Neural crest cell (in vitro differentiated cells): Measurements from ENCODE around the gene IL17RB. TPM values are rescaled to one million over a fixed set of nuclear protein-coding genes. Genes with fewer than 3 reads are reported as not detected.
A peak's percentile ranks its signal among the peaks of the same experiment; 100 is the strongest.

Experiments used
- DNase-seq: peaks from one replicate; pipeline ENCODE4 v3.0.0; 2021; ENCODE audit warnings: low read depth, mixed read lengths, low spot score
- H3K27ac Mint-ChIP-seq: one replicate; pipeline ENCODE4 v1.8.0; 2021; ENCODE audit warnings: mild to moderate bottlenecking, mixed read lengths; ENCODE audit not compliant: unreplicated experiment
- H3K27me3 Mint-ChIP-seq: 2 replicates; pipeline ENCODE4 v1.8.0; 2021; ENCODE audit warnings: low read depth, mild to moderate bottlenecking, mixed read lengths
- H3K36me3 Mint-ChIP-seq: 2 replicates; pipeline ENCODE4 v1.8.0; 2021; ENCODE audit warnings: low read depth, mild to moderate bottlenecking, mixed read lengths
- H3K4me1 Mint-ChIP-seq: 2 replicates; pipeline ENCODE4 v1.8.0; 2021; ENCODE audit warnings: mixed read lengths
- H3K4me3 Mint-ChIP-seq: one replicate; pipeline ENCODE4 v1.8.0; 2021; ENCODE audit warnings: mild to moderate bottlenecking, mixed read lengths
- H3K9me3 Mint-ChIP-seq: 2 replicates; pipeline ENCODE4 v1.8.0; 2021; ENCODE audit warnings: mixed read lengths
- CTCF ChIP-seq: fragments of 200-600 bp; sonication (generic); conservative IDR thresholded peaks from 2 replicates; pipeline ENCODE4 v1.5.0; 2021; ENCODE audit warnings: antibody characterized with exemption, mild to moderate bottlenecking
- long read RNA-seq: library from polyadenylated mRNA; unstranded; transcript quantifications from one replicate; pipeline ENCODE4 v2.0.0, GENCODE V29; 2020
- total RNA-seq: library from RNA; stranded (reverse); gene quantifications from 2 replicates; pipeline ENCODE4 v1.2.1, GENCODE V29; 2021

IL17RB gene
- 2.4 and 3.1 TPM in 2 replicates for total RNA-seq
- long read RNA-seq, partial matches to known transcripts = 0 of 12 reads
- long read RNA-seq, other reads (novel, unspliced or antisense) = 11 of 12 reads

GRCh38 chr3:53846134-53846850 lies at the start of gene IL17RB, which contains the start of gene CHDH:
TSS of gene IL17RB (plus strand) at chr3:53846568. CDS start at chr3:53846589, 21 bp downstream.
TSS of gene CHDH (minus strand) at chr3:53846419. CDS start at chr3:53824008, 22,411 bp downstream.
- Mint-ChIP-seq H3K27ac (no peak within 1 kb of the TSS), H3K9me3 (no peaks in the 10 kb centered on the region), H3K27me3 (peaks cover 40% of the 10 kb centered on the region), H3K36me3 (no peaks in the 10 kb centered on the region), H3K4me1 (peaks cover 26% of the 10 kb centered on the region), H3K4me3 (peak within 1 kb of the TSS; percentile 86)
- peak; percentile 40 for DNase-seq
- TF ChIP-seq CTCF = no peak

GRCh38 chr3:53798144-53798543 lies 48.2 kb upstream of the IL17RB start:
- Mint-ChIP-seq H3K27me3 (no peaks in the 10 kb centered on the region), H3K36me3 (no peaks in the 10 kb centered on the region), H3K4me3 (no peak overlapping the region), H3K4me1 (peaks cover 7% of the 10 kb centered on the region), H3K27ac (no peak overlapping the region), H3K9me3 (no peaks in the 10 kb centered on the region)
- no peak for TF ChIP-seq CTCF
- no peak for DNase-seq

- Mint-ChIP-seq H3K27me3 (no peaks in the 10 kb centered on the region), H3K4me3 (no peak overlapping the region), H3K36me3 (no peaks in the 10 kb centered on the region), H3K27ac (no peak overlapping the region), H3K4me1 (peaks cover 7% of the 10 kb centered on the region), H3K9me3 (no peaks in the 10 kb centered on the region)
- DNase-seq = no peak
- TF ChIP-seq CTCF = no peak
These were observed 47.0 kb upstream of the IL17RB start for GRCh38 chr3:53799338-53799865.

- no peak for DNase-seq
- no peak overlapping the region for H3K27ac Mint-ChIP-seq
- H3K9me3 Mint-ChIP-seq = no peaks in the 10 kb centered on the region
- H3K36me3 Mint-ChIP-seq = no peaks in the 10 kb centered on the region
- peaks cover 13% of the 10 kb centered on the region for H3K4me1 Mint-ChIP-seq
- TF ChIP-seq CTCF = no peak
- no peaks in the 10 kb centered on the region for H3K27me3 Mint-ChIP-seq
- no peak overlapping the region for H3K4me3 Mint-ChIP-seq
These were observed 46.1 kb upstream of the IL17RB start for GRCh38 chr3:53800041-53800906.

- no peaks in the 10 kb centered on the region for H3K27me3 Mint-ChIP-seq
- no peaks in the 10 kb centered on the region for H3K36me3 Mint-ChIP-seq
- peaks cover 7% of the 10 kb centered on the region for H3K4me1 Mint-ChIP-seq
- H3K9me3 Mint-ChIP-seq = no peaks in the 10 kb centered on the region
- no peak for TF ChIP-seq CTCF
- no peak overlapping the region for H3K4me3 Mint-ChIP-seq
- no peak overlapping the region for H3K27ac Mint-ChIP-seq
- DNase-seq = no peak
These were observed 45.0 kb upstream of the IL17RB start for GRCh38 chr3:53801319-53801718.
